ENCODE results near the gene CTBP2.

DNA sequence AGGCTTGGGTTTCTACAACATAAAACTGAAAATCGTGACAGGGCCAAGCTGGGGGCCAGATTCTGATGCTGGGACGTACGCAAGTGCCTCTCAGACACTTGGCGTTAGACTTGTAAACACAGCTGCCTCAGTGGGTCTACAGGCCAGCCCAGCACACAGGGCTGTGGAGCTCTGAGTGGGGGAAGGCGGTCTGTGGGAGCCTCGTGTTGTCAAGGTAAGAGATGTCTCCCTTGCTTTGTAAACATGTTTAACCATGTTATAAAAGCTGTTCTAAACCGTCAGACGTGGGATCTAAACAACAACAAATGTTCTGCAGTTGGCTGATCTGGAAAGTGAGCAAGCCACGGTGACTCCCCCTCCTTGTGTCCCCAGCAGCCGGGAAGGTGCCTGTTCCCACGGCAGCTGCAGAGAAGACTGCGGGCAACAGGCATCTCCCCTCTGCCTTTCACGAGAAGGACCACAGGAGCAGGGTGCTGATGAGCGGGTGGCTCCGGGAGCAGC is 150.7 kb downstream of the CTBP2 start:
- TF ChIP-seq, protein P1, sequence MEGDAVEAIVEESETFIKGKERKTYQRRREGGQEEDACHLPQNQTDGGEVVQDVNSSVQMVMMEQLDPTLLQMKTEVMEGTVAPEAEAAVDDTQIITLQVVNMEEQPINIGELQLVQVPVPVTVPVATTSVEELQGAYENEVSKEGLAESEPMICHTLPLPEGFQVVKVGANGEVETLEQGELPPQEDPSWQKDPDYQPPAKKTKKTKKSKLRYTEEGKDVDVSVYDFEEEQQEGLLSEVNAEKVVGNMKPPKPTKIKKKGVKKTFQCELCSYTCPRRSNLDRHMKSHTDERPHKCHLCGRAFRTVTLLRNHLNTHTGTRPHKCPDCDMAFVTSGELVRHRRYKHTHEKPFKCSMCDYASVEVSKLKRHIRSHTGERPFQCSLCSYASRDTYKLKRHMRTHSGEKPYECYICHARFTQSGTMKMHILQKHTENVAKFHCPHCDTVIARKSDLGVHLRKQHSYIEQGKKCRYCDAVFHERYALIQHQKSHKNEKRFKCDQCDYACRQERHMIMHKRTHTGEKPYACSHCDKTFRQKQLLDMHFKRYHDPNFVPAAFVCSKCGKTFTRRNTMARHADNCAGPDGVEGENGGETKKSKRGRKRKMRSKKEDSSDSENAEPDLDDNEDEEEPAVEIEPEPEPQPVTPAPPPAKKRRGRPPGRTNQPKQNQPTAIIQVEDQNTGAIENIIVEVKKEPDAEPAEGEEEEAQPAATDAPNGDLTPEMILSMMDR (optimal IDR thresholded peaks at IDR 0.05 in 1 of 3, IDR thresholded peaks at IDR 0.05 in 1 of 3, conservative IDR thresholded peaks at IDR 0.05 in 1 of 3; ENCODE audit: extremely low read depth in 1 of 3, insufficient read depth in 2 of 3, low read length in 3 of 3): no peak
- TF ChIP-seq EZH2 (IDR thresholded peaks at IDR 0.05; ENCODE audit: low read length): no peak

Measured in keratinocyte (primary cell).